ENCODE measurements around the gene RGP1.

RGP1 gene

DNA sequence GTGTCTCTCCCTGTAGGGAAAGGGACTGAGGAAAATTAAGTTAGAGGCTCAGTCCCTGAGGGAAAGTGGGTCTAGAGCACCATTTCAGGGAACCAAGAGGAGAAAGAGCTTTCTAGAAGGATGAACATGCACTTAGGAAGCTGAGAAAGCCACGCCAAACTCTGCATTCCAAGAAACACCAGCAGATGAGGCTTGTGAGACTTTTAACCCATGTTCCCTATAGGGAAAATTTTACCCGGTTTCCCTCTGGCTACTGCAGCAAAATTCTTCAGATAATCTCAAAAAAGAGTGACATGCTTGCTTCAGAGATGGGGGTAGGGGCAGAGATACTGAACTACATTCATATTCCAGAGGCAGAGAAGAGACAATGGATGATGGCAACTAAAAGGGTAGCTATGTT lies 25.7 kb upstream of the RGP1 start:
- no peak for DNase-seq

DNA sequence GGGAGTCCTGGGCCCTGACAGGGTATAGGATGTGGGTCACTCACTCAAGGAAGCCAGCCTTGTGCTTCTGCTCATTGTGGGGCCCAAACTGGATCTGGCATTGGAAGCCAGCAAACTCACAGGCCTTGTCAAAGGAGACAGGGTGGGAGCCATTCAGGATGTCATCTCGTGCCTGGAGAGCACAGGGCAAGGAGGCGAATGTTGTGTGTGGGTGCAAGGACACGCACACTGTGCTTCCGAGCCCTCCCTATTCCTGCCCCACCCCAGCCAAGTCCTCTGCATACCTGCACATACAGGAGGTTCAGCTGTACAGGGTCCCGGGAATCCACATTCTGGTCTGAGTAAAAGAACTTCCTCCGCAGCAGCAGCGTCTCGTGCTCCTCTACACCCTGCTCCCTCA lies 25.2 kb upstream of the RGP1 start:
- no peak for DNase-seq

DNA sequence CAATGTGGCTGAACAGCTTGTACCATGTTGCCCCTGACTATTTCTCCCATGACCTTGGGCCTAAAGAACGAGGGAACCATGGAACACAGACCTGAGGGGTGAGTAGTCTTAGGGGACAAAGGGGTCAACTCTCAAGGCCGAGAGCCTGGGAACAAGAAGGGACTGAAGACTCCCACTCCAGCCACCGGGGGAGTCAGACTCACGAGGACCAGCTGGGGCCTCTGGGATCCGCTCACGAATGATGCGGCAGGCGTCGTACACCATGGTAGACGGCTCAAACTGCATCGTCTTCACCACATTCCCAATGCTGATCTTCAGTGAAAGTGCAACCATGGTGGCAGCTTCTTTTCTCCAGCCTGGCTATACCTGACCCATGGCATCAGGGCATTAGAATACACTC lies 23.7 kb upstream of the RGP1 start:
- DNase-seq, result no peak

DNA sequence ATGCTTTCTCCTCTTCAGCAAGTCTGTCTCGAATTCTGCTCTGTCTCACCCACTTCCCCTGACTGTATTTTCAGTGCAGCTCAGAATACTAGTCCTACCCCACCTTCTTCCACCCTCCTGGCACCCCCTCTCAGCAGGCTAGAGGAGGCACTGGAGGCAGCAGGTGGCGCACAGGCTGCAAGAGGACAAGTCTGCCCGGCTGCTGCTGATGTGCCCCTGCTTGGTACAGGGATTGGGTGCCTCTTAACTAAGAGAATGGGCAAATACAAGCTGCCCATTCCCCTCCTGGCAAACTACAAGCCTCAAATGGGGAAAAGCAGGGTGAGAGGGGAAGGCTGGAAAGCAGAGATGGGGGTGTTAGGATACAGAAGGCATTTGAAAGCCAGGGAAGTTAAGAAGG lies 22.2 kb upstream of the RGP1 start:
- no peak for DNase-seq

DNA sequence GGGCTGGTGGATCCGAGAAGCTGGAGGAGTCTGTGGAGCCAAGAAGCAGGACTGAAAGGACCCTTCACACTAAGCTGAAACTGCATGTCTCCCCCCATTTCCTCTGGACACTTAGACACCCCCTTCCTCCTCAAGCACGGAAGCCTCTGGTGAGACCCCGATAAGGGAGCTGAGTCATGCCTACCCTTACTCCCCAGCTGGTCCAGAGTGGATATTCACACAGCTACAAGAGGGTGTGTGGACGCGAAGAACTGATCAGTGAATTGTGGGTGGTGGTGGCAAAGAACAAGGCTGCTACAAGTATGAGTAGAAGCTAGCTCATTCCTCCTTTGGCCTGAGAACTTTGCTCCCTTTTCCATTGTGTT lies 21.4 kb upstream of the RGP1 start:
- DNase-seq, result no peak

DNA sequence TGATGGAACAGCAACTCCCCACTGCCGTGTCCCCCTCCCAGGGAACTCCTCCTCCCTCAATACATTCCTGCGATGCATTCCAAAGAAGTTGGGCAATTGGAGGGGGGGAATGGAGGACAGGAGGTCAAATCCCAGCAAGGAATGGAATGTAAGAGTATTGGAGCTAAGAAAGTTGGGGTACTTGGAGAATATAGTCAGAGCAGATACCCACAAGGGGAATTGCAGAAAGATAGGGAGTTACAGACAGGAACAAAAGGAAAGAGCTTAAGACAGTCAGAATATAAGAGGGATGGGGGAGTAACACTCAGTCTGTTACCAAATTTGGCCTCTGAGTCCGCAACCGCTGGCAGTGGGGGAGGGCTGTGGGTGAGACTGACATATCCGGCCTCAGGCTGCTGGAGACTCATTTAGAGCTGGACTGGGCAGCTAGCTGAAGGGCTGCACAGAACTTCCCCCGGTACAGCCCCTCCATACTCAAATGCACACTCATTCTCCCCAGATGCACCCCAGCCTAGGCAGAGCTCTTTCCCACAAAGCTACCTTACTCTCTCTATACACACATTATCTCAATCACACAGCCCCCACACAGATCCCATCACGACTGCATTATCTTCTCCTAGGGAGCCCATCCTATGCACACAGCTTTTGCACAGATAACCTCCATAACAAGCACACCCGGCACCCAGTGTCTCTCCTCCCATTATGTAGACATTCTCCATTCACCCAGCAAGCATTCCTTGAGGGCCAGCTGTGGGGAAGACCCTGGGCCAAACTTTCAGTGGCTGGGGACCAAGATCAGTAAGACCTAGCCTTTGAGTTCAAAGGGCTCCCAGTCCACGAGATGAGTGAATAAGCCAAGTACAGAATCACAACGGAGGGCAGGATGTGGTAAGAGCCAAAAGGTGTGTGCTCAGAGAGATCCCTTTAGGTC lies 20.8 kb upstream of the RGP1 start:
- DNase-seq, result no peak

DNA sequence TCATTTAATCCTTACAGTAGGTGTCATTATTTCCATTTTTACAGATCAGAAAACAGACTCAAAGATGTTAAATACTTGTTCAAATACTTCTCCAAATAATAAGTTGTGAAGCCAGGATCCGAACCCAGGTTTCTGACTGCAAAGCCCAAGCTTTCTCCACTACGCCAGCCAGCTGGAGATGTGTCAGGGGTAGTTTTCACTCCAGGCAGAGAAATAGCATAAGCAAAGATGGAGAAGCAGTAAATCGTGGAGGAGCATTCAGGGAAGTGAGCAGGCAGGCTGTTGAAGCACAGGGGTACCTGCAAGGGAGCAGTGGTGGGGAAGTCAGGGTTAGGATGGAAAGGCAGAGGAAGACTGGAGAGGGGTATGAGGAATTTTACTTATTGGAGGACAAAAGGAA lies 20.0 kb upstream of the RGP1 start:
- DNase-seq, result no peak

DNA sequence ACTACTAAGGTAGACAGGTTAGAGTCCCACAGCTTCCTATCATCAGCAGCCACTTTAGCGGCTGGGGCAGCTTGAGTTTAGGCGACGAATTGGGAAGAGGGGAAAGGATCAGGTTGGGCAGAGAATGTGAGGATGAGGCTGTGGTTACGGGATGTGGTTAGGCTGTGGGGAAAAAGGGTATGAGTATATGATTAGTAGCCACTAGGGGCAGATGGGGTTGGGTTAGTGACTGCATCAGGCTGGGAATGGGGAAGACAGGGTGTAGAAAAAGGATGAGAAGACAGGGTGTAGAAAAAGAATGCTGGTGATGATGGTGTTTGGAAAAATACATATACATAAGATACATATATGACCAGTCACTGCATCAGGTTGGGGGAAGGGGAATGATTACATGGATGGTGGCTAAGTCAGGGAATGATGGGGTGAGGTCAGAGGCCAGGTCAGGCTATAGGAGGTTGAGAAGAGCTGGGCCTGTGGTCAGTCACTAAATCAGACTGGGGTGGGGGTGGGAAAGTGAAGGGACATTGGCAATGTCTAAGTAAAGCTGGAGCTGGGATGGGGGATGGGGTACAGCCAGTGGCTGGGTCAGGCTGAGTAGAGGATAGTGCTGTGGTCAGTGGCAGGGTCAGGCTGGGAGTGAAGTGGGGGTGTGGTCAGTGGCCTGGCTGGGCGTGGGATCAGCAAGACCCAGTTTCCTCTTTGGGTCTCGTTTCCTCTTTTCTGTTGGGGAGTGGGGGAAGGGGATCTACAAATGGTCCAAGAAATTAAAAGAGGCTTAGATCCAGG lies 19.2 kb upstream of the RGP1 start:
- DNase-seq, result no peak

DNA sequence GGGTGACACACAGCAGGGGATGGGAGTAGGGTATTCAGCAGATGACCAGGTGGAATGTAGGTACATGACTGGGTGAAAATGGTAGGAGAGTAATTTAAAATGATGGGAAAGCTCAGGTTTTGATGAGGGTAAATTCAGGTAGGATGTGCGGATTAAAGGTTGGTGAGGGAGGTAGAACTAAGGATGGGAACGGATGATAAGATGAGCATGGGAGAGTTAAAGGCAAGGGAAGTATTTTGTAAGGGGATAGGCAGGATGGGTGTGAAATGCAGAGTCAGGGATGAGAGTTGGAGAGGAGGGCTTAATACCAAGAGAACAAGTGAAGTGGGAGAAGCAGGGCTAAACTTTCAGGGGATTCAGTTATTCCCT lies 18.6 kb upstream of the RGP1 start:
- no peak for DNase-seq

DNA sequence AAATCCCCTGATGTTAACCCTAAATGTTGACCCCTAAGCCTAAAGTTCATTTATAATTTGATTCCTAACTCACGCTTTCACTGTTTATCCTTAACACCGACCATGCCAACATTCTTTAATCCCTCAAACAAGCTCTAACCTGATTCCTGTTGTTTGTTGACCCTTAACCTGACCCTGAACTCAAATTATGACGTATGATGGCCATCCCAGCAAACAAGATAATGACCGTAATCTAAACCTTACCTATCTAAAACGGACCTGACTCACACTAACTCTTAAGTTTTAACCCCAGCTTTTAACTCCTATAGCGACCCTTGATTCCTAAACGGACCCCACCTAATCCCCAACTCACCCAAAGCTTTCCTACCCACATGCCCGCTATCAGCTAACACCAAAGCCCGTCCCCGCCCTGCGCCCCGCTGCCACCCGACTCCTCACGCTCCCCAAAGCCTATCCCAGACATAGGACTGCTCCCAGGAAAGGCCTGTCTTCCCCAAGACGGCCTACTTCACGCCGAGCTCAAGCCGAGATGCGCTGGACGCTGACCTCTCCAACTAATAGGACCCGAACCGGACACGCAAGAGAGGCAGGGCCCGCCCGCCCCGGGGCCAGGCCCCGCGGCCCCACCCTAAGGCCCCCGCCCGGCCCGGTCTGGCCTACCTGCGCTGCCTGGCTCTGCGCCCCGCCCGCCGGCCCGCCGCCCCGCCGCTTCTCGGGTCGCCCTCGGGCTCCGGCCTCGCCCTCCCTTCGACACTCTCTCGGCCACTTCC lies 17.5 kb upstream of the RGP1 start:
- DNase-seq, result no peak

DNA sequence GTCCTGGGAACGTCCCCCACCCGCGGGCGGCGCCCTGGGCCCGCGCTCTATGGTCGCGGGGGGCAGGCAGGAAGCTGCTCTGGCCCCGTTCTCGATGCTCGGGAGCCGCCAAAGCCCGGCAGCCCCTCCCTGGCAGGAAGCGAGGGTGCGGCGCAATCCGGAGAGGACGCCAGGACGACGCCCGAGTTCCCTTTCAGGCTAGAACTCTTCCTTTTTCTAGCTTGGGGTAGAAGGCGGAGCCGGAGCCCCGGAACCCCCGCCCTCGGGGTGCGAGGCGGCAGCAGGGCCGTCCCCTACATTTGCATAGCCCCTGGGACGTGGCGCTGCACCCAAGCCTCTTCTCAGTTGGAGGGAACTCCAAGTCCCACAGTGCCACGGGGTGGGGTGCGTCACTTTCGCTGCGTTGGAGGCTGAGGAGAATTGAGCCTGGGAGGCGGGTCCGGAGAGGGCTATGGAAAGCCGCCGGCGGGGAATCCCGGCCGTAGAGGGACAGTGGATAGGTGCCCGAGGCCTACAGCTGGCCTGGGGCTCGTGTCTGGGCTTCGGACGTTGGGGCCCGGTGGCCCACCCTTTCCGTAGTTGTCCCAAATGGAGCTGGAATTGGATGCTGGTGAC lies 16.8 kb upstream of the RGP1 start, which contains the start of the genes CREB3 and TLN1:
Gene CREB3 (plus strand): TSS at position 482 of the 615 bp plus-strand sequence. CDS start 107 bp downstream, at position 589.
Gene TLN1 (minus strand): TSS at position 11 of the 615 bp plus-strand sequence. CDS start 6,501 bp downstream, outside the sequence.
- peak; percentile 98 for DNase-seq

DNA sequence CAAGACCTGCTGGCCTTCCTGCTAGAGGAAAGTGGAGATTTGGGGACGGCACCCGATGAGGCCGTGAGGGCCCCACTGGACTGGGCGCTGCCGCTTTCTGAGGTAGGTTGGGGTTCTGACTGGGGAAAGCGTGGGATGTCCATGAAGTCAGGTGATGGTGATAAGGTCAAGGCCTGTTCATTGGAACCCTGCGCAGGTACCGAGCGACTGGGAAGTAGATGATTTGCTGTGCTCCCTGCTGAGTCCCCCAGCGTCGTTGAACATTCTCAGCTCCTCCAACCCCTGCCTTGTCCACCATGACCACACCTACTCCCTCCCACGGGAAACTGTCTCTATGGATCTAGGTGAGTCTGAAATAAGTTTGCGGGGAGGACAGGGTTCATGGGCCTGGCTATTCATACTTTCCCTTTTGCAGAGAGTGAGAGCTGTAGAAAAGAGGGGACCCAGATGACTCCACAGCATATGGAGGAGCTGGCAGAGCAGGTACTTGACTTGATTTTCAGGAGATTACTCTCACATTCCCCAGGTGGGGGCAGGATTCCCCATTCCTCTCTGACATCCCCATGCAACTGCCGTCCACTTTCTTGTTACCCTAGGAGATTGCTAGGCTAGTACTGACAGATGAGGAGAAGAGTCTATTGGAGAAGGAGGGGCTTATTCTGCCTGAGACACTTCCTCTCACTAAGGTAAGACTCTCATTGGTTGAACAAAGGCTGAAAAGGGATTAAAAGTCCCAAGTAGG lies 16.1 kb upstream of the RGP1 start:
- no peak for DNase-seq

DNA sequence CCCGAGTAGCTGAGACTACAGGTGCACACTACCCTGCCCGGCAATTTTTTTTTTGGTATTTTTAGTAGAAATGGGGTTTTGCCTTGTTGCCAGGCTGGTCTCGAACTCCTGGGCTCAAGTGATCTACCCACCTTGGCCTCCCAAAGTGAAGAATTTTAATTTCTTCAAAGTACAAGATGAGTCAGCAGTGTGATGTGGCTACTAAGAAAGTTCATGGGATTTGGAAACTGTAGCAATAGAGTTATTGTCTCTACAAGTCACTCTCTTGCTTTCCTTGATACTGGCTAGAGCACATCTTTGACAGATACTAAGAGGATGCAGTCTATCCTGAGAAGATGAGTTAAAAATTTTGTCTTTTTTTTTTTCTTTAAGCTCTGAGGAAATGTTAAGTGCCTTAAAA lies 15.0 kb upstream of the RGP1 start:
- no peak for DNase-seq

DNA sequence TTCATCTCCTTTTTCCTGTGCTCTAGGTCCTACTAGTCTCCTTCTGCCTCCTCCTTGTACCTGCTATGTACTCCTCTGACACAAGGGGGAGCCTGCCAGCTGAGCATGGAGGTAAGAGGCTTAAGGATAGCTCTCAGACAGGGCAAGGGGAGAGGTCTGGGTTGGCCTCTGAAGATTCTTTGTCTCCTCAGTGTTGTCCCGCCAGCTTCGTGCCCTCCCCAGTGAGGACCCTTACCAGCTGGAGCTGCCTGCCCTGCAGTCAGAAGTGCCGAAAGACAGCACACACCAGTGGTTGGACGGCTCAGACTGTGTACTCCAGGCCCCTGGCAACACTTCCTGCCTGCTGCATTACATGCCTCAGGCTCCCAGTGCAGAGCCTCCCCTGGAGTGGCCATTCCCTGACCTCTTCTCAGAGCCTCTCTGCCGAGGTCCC lies 12.9 kb upstream of the RGP1 start:
- peak; percentile 50 for DNase-seq

DNA sequence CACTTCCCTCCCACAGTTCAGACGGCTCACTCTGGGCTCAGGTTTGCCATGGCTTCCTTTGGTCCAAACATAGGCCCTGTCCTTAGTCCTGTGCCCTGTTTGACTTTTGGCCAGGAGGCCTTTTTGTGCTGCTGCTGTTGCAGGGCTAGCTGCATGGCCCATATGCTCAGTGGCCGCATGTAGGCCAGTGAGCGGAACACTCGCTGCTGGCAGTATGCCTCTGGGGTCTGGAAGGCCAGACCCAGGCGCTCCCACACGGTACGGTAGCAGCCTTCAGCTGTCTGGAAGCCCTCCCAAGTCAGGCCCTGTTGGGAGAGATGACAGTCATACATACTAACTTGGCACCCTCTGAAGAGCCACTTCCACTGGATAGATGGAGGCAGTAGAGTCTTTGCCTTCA lies 11.9 kb upstream of the RGP1 start:
- no peak for DNase-seq

DNA sequence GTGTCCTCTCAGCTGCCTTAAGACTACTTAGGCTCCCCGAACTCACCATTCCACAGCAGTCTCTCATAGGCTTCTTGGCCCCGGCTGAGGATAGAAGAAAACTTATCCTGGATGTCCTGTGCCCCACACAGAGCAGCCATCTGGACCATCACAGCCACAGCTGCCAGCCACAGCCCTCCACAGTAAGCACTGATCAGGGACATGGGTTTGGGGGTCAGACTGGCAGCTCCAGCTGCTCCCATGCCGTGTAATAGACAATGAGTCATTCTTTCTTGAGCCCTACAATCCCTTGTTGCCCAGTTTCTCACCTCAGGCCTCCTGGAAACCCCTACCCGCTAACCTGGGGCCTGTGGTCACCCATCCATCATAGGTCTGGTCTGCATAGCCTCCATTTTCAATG lies 10.9 kb upstream of the RGP1 start:
- no peak for DNase-seq

DNA sequence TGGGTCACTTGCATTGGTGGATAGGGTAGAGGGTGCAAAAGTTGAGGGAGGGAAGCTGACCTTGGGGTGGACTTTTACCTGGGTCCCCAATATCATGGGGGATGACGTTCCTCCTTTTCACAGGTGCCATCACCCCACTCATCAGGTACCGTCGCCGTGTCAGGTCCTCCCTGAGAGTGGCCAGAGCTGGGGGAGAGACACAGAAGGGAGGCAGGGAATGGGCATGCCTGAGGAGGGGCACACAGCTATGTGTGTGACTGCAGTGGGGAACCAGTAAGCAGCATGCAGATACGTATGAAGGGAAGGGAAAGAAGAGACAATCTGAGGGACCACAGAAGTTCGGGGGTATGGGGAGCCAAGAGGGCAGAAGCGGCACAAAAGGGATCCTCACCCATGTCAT lies 10.2 kb upstream of the RGP1 start:
- DNase-seq, result no peak

DNA sequence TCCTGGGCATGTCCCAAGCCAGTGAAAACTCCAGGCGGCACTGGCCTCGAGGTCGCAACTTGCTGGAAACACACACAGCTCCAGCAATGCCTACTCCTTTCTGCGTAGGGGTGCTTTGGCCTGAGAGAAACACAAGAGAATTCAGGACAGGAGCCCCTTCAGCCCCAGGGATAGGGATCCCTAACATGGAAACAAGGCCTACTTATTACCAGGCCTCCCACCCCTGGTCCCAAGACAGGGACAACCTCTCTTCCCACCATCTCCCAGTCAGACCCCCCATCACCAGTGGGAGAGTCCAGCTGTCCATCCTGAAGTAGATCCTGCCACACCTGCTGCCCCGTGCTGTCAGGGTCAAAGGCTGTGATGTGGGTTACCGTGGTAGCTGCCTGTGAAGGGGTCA lies 8.8 kb upstream of the RGP1 start:
- no peak for DNase-seq

DNA sequence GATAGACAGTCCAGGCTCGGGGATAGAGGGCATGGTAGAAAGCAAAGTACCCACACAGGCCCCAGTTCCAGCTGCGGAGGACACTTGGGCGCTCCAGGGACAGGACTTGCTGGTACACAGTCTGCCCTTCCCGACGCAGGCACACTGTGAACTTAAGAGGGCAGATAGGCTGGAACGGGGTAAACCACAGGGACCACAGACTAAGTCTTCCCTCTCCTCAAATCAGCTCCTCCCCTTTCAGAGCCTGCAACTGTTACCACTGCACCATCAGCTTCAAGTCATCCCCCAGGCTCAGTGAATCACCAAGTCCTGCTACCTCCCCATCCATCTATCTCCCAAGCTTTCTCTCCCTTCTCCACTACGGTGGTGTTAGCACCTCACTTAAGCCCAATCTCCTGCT lies 7.3 kb upstream of the RGP1 start:
- no peak for DNase-seq

DNA sequence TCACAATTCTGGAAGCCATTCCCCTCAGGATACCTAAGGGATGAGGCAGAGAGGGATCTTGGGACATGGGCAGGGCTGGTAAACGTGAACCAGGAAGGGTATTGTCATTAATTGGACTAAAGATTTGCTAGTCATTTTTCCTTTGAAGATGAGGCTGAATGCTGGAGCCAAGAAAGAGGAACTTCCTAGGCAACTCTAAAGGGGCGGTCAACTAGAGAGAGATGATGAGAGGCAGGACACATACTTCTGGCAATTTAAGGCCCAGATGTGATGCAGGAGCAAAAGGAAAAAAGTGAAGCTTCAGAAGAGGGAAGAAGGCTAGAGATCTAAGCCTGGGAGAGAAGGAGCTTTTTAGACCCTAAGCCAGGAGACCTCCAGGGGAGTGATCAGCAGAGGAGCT lies 5.6 kb upstream of the RGP1 start:
- no peak for DNase-seq

DNA sequence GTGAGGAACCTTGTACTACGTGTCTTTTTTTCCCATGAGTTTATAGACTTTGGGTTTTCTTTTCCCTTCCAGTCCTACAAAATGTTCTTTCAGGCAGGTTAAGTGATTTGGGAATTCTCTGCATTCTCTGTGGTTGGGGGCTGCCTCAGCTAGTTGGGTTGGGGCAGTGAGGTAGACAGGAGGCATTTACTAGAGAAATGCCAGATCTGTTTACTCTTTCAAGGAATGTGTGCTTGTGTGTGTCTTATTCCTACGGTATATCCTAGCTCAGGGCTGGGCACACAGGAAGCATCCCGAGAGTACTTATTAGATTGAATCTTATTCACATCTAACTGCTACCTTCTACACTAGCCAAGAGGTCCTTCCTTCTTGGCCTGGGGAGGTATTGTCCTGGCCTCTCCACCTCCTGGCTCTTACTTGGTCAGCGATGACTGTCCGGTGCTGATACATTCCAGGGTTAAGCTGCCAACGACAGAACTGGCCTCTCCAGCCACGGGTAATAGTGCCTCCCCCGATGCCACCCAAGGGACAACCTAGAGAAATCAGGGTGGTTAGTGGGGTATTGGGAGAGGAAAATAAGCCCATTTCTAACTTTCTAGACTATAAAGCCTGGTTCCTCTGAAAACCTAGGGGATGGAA lies 5.1 kb upstream of the RGP1 start:
- no peak for DNase-seq

DNA sequence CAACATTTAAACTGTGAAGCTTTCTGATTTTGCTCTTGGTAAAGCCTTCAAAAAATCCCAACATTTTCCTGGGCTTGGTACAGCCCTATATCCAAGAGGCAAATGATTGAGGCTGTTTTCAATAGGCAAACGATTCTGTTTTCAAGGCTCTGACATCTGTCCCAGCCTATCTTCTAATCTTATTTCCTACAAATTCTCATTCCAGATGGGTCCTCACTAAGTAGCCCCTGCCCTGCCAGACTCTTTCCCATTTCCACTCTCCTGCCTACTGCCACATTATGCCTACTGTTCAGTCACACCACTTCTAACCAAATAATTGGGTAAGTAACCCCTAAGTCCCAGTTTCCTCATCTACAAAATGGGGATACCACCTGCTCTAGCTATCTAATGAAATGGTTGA lies 3.5 kb upstream of the RGP1 start:
- DNase-seq, result no peak
